22Rv1 (cell line): ENCODE measurements around the gene KCNT2.

Experiments
- ZFX ChIP-seq: fragments of 450-650 bp; IDR thresholded peaks from 2 replicates; pipeline ENCODE4 v1.6.1; 2017; ENCODE audit warnings: antibody characterized with exemption, borderline replicate concordance
- TF ChIP-seq, protein P1 (sequence below): fragments of 450-650 bp; IDR thresholded peaks from 2 replicates; pipeline ENCODE4 v1.5.1; 2017; ENCODE audit warnings: mild to moderate bottlenecking

GRCh38 chr1:196295766-196296165 lies 312.5 kb downstream of the KCNT2 start:
- no peak for TF ChIP-seq ZFX
- TF ChIP-seq, protein P1, sequence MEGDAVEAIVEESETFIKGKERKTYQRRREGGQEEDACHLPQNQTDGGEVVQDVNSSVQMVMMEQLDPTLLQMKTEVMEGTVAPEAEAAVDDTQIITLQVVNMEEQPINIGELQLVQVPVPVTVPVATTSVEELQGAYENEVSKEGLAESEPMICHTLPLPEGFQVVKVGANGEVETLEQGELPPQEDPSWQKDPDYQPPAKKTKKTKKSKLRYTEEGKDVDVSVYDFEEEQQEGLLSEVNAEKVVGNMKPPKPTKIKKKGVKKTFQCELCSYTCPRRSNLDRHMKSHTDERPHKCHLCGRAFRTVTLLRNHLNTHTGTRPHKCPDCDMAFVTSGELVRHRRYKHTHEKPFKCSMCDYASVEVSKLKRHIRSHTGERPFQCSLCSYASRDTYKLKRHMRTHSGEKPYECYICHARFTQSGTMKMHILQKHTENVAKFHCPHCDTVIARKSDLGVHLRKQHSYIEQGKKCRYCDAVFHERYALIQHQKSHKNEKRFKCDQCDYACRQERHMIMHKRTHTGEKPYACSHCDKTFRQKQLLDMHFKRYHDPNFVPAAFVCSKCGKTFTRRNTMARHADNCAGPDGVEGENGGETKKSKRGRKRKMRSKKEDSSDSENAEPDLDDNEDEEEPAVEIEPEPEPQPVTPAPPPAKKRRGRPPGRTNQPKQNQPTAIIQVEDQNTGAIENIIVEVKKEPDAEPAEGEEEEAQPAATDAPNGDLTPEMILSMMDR: no peak
